Adrenal gland (tissue), 5 donors: Measurements from ENCODE around the gene RASGRP2.

Experiments
- CTCF ChIP-seq, 6 experiments: fragments of 450-650 bp in 4 of 6; fragments of 200-600 bp in 2 of 6; sonication (generic) in 1 of 6; IDR thresholded peaks; 1 replicate in 5 of 6; 2 replicates in 1 of 6; pipeline versions ENCODE4 v1.5.1 to v1.8.0; 2016 to 2021; ENCODE audit warnings: antibody characterized with exemption in 6 of 6, mild to moderate bottlenecking in 2 of 6, moderate library complexity in 1 of 6
- POLR2A ChIP-seq, 2 donors: fragments of 450-650 bp; IDR thresholded peaks; one replicate each; pipeline ENCODE4 v1.6.1; 2017; ENCODE audit warnings: antibody characterized with exemption in 2 of 2, mild to moderate bottlenecking in 2 of 2, moderate library complexity in 1 of 2
- donor health status: DM: no; HTN: no; CAD: no.

GRCh38 chr11:64722141-64723065, 21.5 kb downstream of the RASGRP2 start:
- no peak for TF ChIP-seq CTCF (IDR thresholded peaks at IDR 0.05)
- no peak for TF ChIP-seq POLR2A (IDR thresholded peaks at IDR 0.05)
